ENCODE measurements around the gene TSPYL2. TPM values are rescaled to one million over a fixed set of nuclear protein-coding genes. Genes with fewer than 3 reads are reported as not detected.

The TSPYL2 gene
- total RNA-seq, 2 donors from 2014 or later, result 28.2 to 134 TPM

DNA sequence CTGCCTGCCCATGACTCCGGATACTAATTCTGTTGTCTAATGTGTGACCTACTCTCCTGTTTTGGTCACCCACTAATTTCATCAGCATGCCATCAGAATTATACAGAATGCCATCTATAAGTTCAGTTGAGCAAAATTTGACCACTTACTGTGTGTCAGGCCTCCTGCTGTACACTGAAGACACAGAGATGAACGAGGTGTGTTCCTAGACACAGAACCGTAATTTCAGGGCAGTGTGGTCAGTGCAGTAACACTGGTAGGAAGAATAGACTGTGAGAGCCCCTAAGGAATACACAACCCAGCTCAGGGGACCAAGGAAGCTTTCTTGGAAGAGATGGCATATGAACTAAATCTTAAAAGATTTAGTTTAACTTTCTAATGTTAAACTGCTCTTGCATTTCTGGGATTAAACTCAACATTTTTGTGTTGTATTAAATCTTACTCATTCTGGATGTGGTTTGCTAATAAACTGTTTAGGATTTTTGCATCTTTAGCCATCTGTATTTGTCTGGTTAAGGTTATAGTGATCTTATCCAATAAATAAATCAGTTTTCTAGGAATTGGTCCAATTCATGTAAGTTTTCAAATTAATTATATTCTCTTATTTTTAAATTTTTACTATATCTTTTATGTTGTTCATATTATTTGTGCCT lies 46.1 kb downstream of the TSPYL2 start:
- Mint-ChIP-seq H3K4me3 (no peak overlapping the region), H3K27me3 (no peaks in the 10 kb centered on the region)
- ATAC-seq (replicated peaks), result no peak

DNA sequence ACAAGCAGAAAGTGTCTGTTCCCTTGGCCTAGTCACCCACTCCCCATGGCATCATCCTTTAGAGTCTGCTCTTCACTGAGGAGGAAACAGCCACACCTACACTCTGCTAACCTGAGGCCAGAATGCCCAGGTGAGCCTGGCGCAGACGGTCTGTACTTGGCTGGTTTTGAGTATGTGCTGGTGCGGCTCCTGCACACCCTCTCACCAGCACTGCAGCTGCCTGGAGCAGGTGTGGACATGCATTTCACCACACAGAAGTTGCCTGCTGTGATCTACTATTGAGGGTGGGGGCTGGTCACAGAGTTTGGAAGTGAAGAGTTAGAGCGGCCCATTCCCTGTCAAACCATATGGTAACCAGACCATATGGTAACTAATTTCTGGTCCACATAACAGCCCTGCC lies 51.2 kb downstream of the TSPYL2 start:
- Mint-ChIP-seq H3K27me3 (no peaks in the 10 kb centered on the region), H3K4me1 (no peaks in the 10 kb centered on the region), H3K27ac (no peak overlapping the region), H3K4me3 (no peak overlapping the region), H3K36me3 (ENCODE audit: low read depth) (peaks cover 43% of the 10 kb centered on the region), H3K9me3 (no peaks in the 10 kb centered on the region)
- ATAC-seq (replicated peaks), result no peak

More for the DNA sequence above, 46.1 kb downstream of the TSPYL2 start:
- Mint-ChIP-seq H3K27ac (no peak overlapping the region), H3K9me3 (no peaks in the 10 kb centered on the region), H3K4me1 (peaks cover 4% of the 10 kb centered on the region), H3K36me3 (ENCODE audit: low read depth) (peaks cover 46% of the 10 kb centered on the region)

DNA sequence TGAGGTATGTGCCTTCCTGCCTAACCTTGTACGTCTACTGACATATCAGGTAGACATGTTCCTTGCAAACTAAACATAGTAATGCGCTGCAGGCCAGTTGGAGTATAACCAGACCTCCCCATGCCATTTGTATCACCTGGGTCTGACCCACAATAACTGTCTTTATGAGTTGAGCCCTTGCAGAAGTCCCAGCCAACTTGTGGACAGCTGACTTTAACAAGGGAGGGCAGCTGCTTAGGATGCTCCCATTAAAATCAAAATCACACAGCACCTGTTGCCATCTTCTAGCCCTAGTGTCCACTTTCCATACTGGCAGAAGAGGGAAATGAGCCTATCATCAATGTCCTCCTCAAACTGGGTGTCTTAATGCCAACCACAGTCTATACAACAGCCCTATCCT lies 53.4 kb downstream of the TSPYL2 start:
- H3K27me3 Mint-ChIP-seq, result no peaks in the 10 kb centered on the region
- H3K36me3 Mint-ChIP-seq (ENCODE audit: low read depth), result peaks cover 41% of the 10 kb centered on the region
- no peaks in the 10 kb centered on the region for H3K9me3 Mint-ChIP-seq
- no peak overlapping the region for H3K4me3 Mint-ChIP-seq
- H3K4me1 Mint-ChIP-seq, result no peaks in the 10 kb centered on the region
- no peak overlapping the region for H3K27ac Mint-ChIP-seq
- ATAC-seq (replicated peaks), result no peak

Other genes starting within 250 kb of the TSPYL2 start
- not detected for gene XAGE3, start 214.3 kb upstream of the TSPYL2 start, total RNA-seq
- 10 to 100 TPM; 12.4 to 16.1 TPM for gene FAM156B, start 185.0 kb upstream of the TSPYL2 start, total RNA-seq
- gene FAM156A, start 123.8 kb upstream of the TSPYL2 start, total RNA-seq, result 10 to 100 TPM; 36.1 to 39.3 TPM
- gene GPR173, start 33.6 kb upstream of the TSPYL2 start, total RNA-seq, result not detected
- 10 to 100 TPM; 18.6 to 44.9 TPM for gene KANTR, start 11.8 kb downstream of the TSPYL2 start, total RNA-seq
- gene KDM5C, start 142.8 kb downstream of the TSPYL2 start, total RNA-seq, result 100 to 1,000 TPM in 1 of 2 donors, 10 to 100 TPM in 1; 93.3 to 147 TPM
- gene IQSEC2, start 199.2 kb downstream of the TSPYL2 start, total RNA-seq, result under 1 TPM; 0.32 to 0.56 TPM

Measured in activated T-helper 17 cell treated with anti-CD3 and anti-CD28 coated beads, Interleukin-2, amount 50 U/mL, for 72 hours (primary cell).